ENCODE data around the gene RAX. TPM values are rescaled to one million over a fixed set of nuclear protein-coding genes. Genes with fewer than 3 reads are reported as not detected.

Gene RAX
- total and polyA plus RNA-seq, 2 of the 4 experiments (the other 2 are of a cell fraction): not detected

GRCh38 chr18:59266459-59266858, 6.8 kb downstream of the RAX start:
- POLR2A ChIA-PET (ENCODE audit: unreplicated experiment): no interaction called here
- dilution Hi-C loops (cut with HindIII; ENCODE audit: low sequenced_read_pairs, unreplicated experiment) (no loop called here), intact Hi-C loops (cut with micrococcal nuclease) (no loop called here), in situ Hi-C loops (cut with MboI; ENCODE audit: low sequenced_read_pairs) (no loop called here)
- no peak for DNase-seq
- Histone ChIP-seq H2AK5ac (ENCODE audit: low read depth, low read length) (no peak overlapping the region), H4K91ac (ENCODE audit: insufficient read depth, low read depth, low read length) (no peak overlapping the region), H3K27me3 (ENCODE audit: control insufficient read depth, insufficient read depth, low read length) (peaks cover 84% of the 10 kb centered on the region), H3K23ac (ENCODE audit: low read depth, low read length) (no peak overlapping the region), H3K79me1 (ENCODE audit: low read depth in 1 of 2, low read length in 2 of 2) (no peaks in the 10 kb centered on the region), H2BK15ac (ENCODE audit: low read depth, low read length) (no peak overlapping the region), H2BK120ac (ENCODE audit: low read depth, low read length) (no peak overlapping the region), H4K20me1 (ENCODE audit: insufficient read depth, low read length) (peaks cover 3% of the 10 kb centered on the region; the same call in 1 of the 2 replicates), H2AK9ac (replicated peaks; ENCODE audit: low read depth, low read length, poor library complexity) (no peak overlapping the region), H3K56ac (ENCODE audit: extremely low read depth, insufficient read depth, low read length) (no peak overlapping the region), H3K4me3 (ENCODE audit: insufficient read depth, low read depth, low read length) (no peak overlapping the region), H2BK20ac (ENCODE audit: low read depth, low read length) (no peak overlapping the region), H3K18ac (ENCODE audit: low read depth, low read length) (no peak overlapping the region), H3K4ac (ENCODE audit: low read depth, low read length) (no peak overlapping the region), H3K36me3 (ENCODE audit: control insufficient read depth, insufficient read depth, low read length) (no peaks in the 10 kb centered on the region), H3K4me2 (ENCODE audit: low read depth, low read length) (no peak overlapping the region), H3K14ac (replicated peaks; ENCODE audit: low read depth, low read length) (no peak overlapping the region), H2AFZ (replicated peaks; ENCODE audit: low read length, poor library complexity) (no peak overlapping the region), H4K5ac (ENCODE audit: low read depth, low read length) (no peak overlapping the region), H2BK5ac (ENCODE audit: low read depth, low read length, poor library complexity, severe bottlenecking) (no peak overlapping the region), H3K4me1 (ENCODE audit: control insufficient read depth, insufficient read depth, low read length) (no peaks in the 10 kb centered on the region), H3K27ac (ENCODE audit: insufficient read depth, low read length) (no peak overlapping the region), H3K9me3 (ENCODE audit: control insufficient read depth, insufficient read depth, low read length) (peaks cover 18% of the 10 kb centered on the region; the same call in 1 of the 2 replicates), H3K9ac (ENCODE audit: low read depth, low read length) (no peak overlapping the region), H3K9me1 (ENCODE audit: insufficient read depth, low read length) (no peaks in the 10 kb centered on the region), H4K8ac (ENCODE audit: low read depth in 2 of 2, low read length in 2 of 2) (no peak overlapping the region)
- CTCF ChIA-PET: no interaction called here
- WGBS, 2 experiments (ENCODE audit: extremely low coverage in 2 of 2, insufficient read length in 1 of 2): no CpG with 5 or more reads among the region's 1 CpG
- TF ChIP-seq CTCF (conservative IDR thresholded peaks at IDR 0.05; ENCODE audit: low read depth, low read length) (no peak), ELK1 (IDR thresholded peaks at IDR 0.05; ENCODE audit: borderline replicate concordance, low read depth, low read length) (no peak), NFE2L2 (IDR thresholded peaks at IDR 0.05; ENCODE audit: low read depth, low read length) (no peak), RAD21 (IDR thresholded peaks at IDR 0.05; ENCODE audit: low read length) (no peak), MAZ (IDR thresholded peaks at IDR 0.05; ENCODE audit: borderline replicate concordance, low read depth, low read length) (no peak), POLR2A (IDR thresholded peaks at IDR 0.05; ENCODE audit: low read depth, low read length) (no peak), CEBPB (IDR thresholded peaks at IDR 0.05; ENCODE audit: low read depth, low read length) (no peak), CHD1 (IDR thresholded peaks at IDR 0.05; ENCODE audit: low read depth, low read length) (no peak), FOS (IDR thresholded peaks at IDR 0.05; ENCODE audit: low read depth, low read length) (no peak), USF2 (IDR thresholded peaks at IDR 0.05; ENCODE audit: low read depth, low read length) (no peak), BHLHE40 (IDR thresholded peaks at IDR 0.05; ENCODE audit: low read depth, low read length) (no peak), MXI1 (IDR thresholded peaks at IDR 0.05; ENCODE audit: borderline replicate concordance, low read depth, low read length) (no peak), MAFK (IDR thresholded peaks at IDR 0.05; ENCODE audit: low read depth, low read length) (no peak), SMC3 (IDR thresholded peaks at IDR 0.05; ENCODE audit: low read depth, low read length) (no peak), RCOR1 (IDR thresholded peaks at IDR 0.05; ENCODE audit: insufficient replicate concordance, low read length) (no peak), RFX5 (IDR thresholded peaks at IDR 0.05; ENCODE audit: low read depth, low read length) (no peak)
- ATAC-seq (ENCODE audit: low read depth): no peak
- no TSS peak for BruUV-seq (replicated peaks)

Measured in IMR-90 (cell line).